K562 (cell line): ENCODE measurements around the gene DLGAP1. TPM values are rescaled to one million over a fixed set of nuclear protein-coding genes. Genes with fewer than 3 reads are reported as not detected.

Experiments
- BRF1 ChIP-seq: IDR thresholded peaks from 3 replicates; pipeline ENCODE4 v1.6.1; 2011; ENCODE audit warnings: borderline replicate concordance, mild to moderate bottlenecking; ENCODE audit not compliant: insufficient read length; ENCODE audit errors: extremely low read depth
- CEBPZ ChIP-seq: fragments of 150-350 bp; IDR thresholded peaks from 2 replicates; pipeline ENCODE4 v1.6.1; 2014; ENCODE audit warnings: low read depth, mild to moderate bottlenecking, low read length, borderline replicate concordance
- CREBBP ChIP-seq: IDR thresholded peaks from one replicate; pipeline ENCODE4 v1.6.1; 2012; ENCODE audit warnings: low read depth, mild to moderate bottlenecking, control low read depth, inconsistent platforms, low read length
- CSDE1 ChIP-seq, 2 experiments: fragments of 450-650 bp; IDR thresholded peaks; 2 replicates each; pipeline ENCODE4 v1.6.1; 2016; ENCODE audit warnings: mild to moderate bottlenecking in 1 of 2
- DNMT1 ChIP-seq: fragments of 450-650 bp; IDR thresholded peaks from 2 replicates; pipeline ENCODE4 v1.6.1; 2016; ENCODE audit warnings: antibody characterized with exemption, mild to moderate bottlenecking
- ETV6 ChIP-seq, 3 experiments: fragments of 150-350 bp in 1 of 3; sonication (generic) in 1 of 3; formaldehyde crosslinking in 1 of 3; IDR thresholded peaks; 2 replicates each; pipeline versions ENCODE4 v1.6.1 to v1.8.0; 2014 to 2022; ENCODE audit warnings: borderline replicate concordance in 2 of 3, low read depth in 2 of 3, antibody characterized with exemption in 1 of 3, low read length in 1 of 3, mild to moderate bottlenecking in 1 of 3, missing genetic modification reagents in 1 of 3
- HDAC2 ChIP-seq: fragments of 450-650 bp; IDR thresholded peaks from 2 replicates; pipeline ENCODE4 v1.6.1; 2016; ENCODE audit warnings: mild to moderate bottlenecking
- HES1 ChIP-seq: fragments of 450-650 bp; IDR thresholded peaks from 2 replicates; pipeline ENCODE4 v1.6.1; 2016; ENCODE audit warnings: low read depth, mild to moderate bottlenecking, moderate library complexity
- HNRNPLL ChIP-seq: fragments of 200-400 bp; formaldehyde crosslinking; IDR thresholded peaks from 2 replicates; pipeline ENCODE4 v1.6.1; 2017; ENCODE audit warnings: low read length, low read depth, mild to moderate bottlenecking; ENCODE audit not compliant: poor library complexity, severe bottlenecking
- JUND ChIP-seq, 2 experiments: IDR thresholded peaks; 2 replicates in 1 of 2; 3 replicates in 1 of 2; pipeline ENCODE4 v1.6.1; 2011; ENCODE audit warnings: borderline replicate concordance in 2 of 2, low read depth in 2 of 2, low read length in 2 of 2, improper control_type of control experiment in 1 of 2, missing biosample characterization in 1 of 2, missing genetic modification characterization in 1 of 2, missing genetic modification reagents in 1 of 2
- MAX ChIP-seq: sonication (generic); formaldehyde crosslinking; IDR thresholded peaks from 2 replicates; pipeline ENCODE4 v1.9.0; 2022; ENCODE audit warnings: mild to moderate bottlenecking, missing genetic modification reagents
- MCM7 ChIP-seq, 2 experiments: fragments of 450-650 bp; IDR thresholded peaks; 2 replicates each; pipeline ENCODE4 v1.6.1; 2016 to 2018
- MEIS2 ChIP-seq: fragments of 450-650 bp; IDR thresholded peaks from 2 replicates; pipeline ENCODE4 v1.6.1; 2014; ENCODE audit warnings: mild to moderate bottlenecking; ENCODE audit not compliant: partially characterized antibody
- NR3C1 ChIP-seq: sonication (generic); formaldehyde crosslinking; IDR thresholded peaks from 2 replicates; pipeline ENCODE4 v1.8.1; 2022; ENCODE audit warnings: missing genetic modification reagents
- PREB ChIP-seq: sonication (generic); formaldehyde crosslinking; IDR thresholded peaks from 2 replicates; pipeline ENCODE4 v1.8.1; 2023; ENCODE audit warnings: mild to moderate bottlenecking, missing genetic modification reagents
- RBM34 ChIP-seq: fragments of 200-400 bp; formaldehyde crosslinking; IDR thresholded peaks from 2 replicates; pipeline ENCODE4 v1.6.1; 2018; ENCODE audit warnings: low read length, borderline replicate concordance; ENCODE audit not compliant: insufficient read depth
- SIRT6 ChIP-seq: IDR thresholded peaks from one replicate; pipeline ENCODE4 v1.6.1; 2012; ENCODE audit warnings: low read depth, mild to moderate bottlenecking, control low read depth, inconsistent platforms, low read length, moderate library complexity
- SMARCC2 ChIP-seq: fragments of 450-650 bp; IDR thresholded peaks from 2 replicates; pipeline ENCODE4 v1.6.1; 2017; ENCODE audit warnings: antibody characterized with exemption, moderate library complexity, mild to moderate bottlenecking, low read depth
- ZNF263 ChIP-seq: sonication (generic); formaldehyde crosslinking; IDR thresholded peaks from 2 replicates; pipeline ENCODE4 v1.8.0; 2022; ENCODE audit warnings: mild to moderate bottlenecking, missing genetic modification reagents, borderline replicate concordance
- ZNF274 ChIP-seq: IDR thresholded peaks from 2 replicates; pipeline ENCODE4 v1.6.1; 2011; ENCODE audit warnings: low read depth, mild to moderate bottlenecking, low read length, moderate library complexity, borderline replicate concordance
- ZNF431 ChIP-seq: sonication (generic); formaldehyde crosslinking; IDR thresholded peaks from 2 replicates; pipeline ENCODE4 v1.8.0; 2022; ENCODE audit warnings: mild to moderate bottlenecking, missing genetic modification reagents
- polyA plus RNA-seq, 8 experiments: library from polyadenylated mRNA; depleted of rRNA in 4 of 8; stranded (reverse) in 5 of 8; unstranded in 3 of 8; fragments of >200 nt; fragmentation: Nextera tagmentation in 2 of 8; fragmentation: Illumina TruSeq in 1 of 8; extraction: Ambion mirVana in 2 of 8; extraction: Trizol in 1 of 8; gene quantifications; 2 replicates each; pipeline versions ENCODE4 v1.2.1 to v1.2.3, GENCODE V29; 2011 to 2014; ENCODE audit warnings: inconsistent platforms in 1 of 8, missing spikeins in 1 of 8
- total RNA-seq, 7 experiments: library from RNA; depleted of rRNA in 6 of 7; stranded (reverse); fragments of >200 nt in 6 of 7; fragmentation: Illumina TruSeq in 2 of 7; extraction: Trizol in 2 of 7; gene quantifications; 2 replicates each; pipeline versions ENCODE4 v1.2.1 to v1.2.3, GENCODE V29; 2011 to 2021; ENCODE audit warnings: low replicate concordance in 1 of 7

DLGAP1 gene
- total and polyA plus RNA-seq, 9 of the 15 experiments (the other 6 are each of a cell fraction or from before 2014, with no cell fraction given), result 0.04 to 0.22 (median 0.08) TPM

- TF ChIP-seq MAX (no peak), MEIS2 (peak; percentile 81), ZNF274 (no peak), CSDE1 (IDR thresholded peaks at IDR 0.05) (no peak), CEBPZ (no peak), MCM7 (IDR thresholded peaks at IDR 0.05) (no peak), DNMT1 (no peak), SMARCC2 (no peak), RBM34 (no peak), HES1 (peak; percentile 20; the same call in 1 of the 2 replicates), ZNF263 (peak; percentile 36; the same call in 1 of the 2 replicates), HNRNPLL (no peak), CREBBP (no peak), ETV6 (IDR thresholded peaks at IDR 0.05; ENCODE audit: borderline replicate concordance in 1 of 2, low read depth in 2 of 2, low read length in 1 of 2) (no peak; a peak in 1 of 4 replicates), ETV6 (CRISPR knock-in tag; IDR thresholded peaks at IDR 0.05; ENCODE audit: borderline replicate concordance) (no peak), SIRT6 (no peak), NR3C1 (no peak), ZNF431 (no peak), JUND (IDR thresholded peaks at IDR 0.05; ENCODE audit: borderline replicate concordance, low read depth, low read length) (peak; percentile 28; the same call in 1 of the 2 replicates), JUND (tag; IDR thresholded peaks at IDR 0.05; ENCODE audit: borderline replicate concordance, low read depth, low read length) (no peak; the same call in 1 of the 3 replicates), HDAC2 (peak; percentile 80; the same call in 1 of the 2 replicates), BRF1 (no peak), PREB (CRISPR knock-in tag) (no peak)
These were observed 928.4 kb downstream of the DLGAP1 start (continued) for GRCh38 chr18:3526421-3527354.
